DOHH2 (cell line): ENCODE measurements around the gene SNX7.

Experiments
- H3F3A ChIP-seq: fragments of 200-600 bp; sonication (generic), shearing (Covaris generic); 2 replicates; pipeline ENCODE4 v1.6.0; 2016; ENCODE audit warnings: antibody characterized with exemption, mild to moderate bottlenecking; ENCODE audit not compliant: control insufficient read depth, insufficient read depth
- H3K27ac ChIP-seq: fragments of 200-600 bp; sonication (generic); 2 replicates; pipeline ENCODE4 v1.5.1; 2014; ENCODE audit warnings: low read depth, mild to moderate bottlenecking, low read length, moderate library complexity
- H3K27me3 ChIP-seq: fragments of 200-600 bp; sonication (generic); 2 replicates; pipeline ENCODE4 v1.6.1; 2014; ENCODE audit warnings: mild to moderate bottlenecking, low read length, mixed read lengths; ENCODE audit not compliant: control insufficient read depth
- H3K36me3 ChIP-seq: fragments of 200-600 bp; sonication (generic); 2 replicates; pipeline ENCODE4 v1.6.1; 2014; ENCODE audit warnings: mild to moderate bottlenecking, low read length, moderate library complexity, mixed read lengths; ENCODE audit not compliant: control insufficient read depth
- H3K4me1 ChIP-seq: fragments of 200-600 bp; sonication (generic); 2 replicates; pipeline ENCODE4 v1.6.1; 2014; ENCODE audit warnings: mild to moderate bottlenecking, low read length, mixed read lengths; ENCODE audit not compliant: control insufficient read depth
- H3K4me2 ChIP-seq: fragments of 200-600 bp; sonication (generic); 2 replicates; pipeline ENCODE4 v1.6.0; 2014; ENCODE audit warnings: mild to moderate bottlenecking, low read length, moderate library complexity
- H3K4me3 ChIP-seq: fragments of 200-600 bp; sonication (generic); 2 replicates; pipeline ENCODE4 v1.5.1; 2014; ENCODE audit warnings: mild to moderate bottlenecking, low read length, mixed read lengths
- H3K79me2 ChIP-seq: fragments of 200-600 bp; sonication (generic); 2 replicates; pipeline ENCODE4 v1.6.1; 2014; ENCODE audit warnings: mild to moderate bottlenecking, low read length, mixed read lengths; ENCODE audit not compliant: control insufficient read depth
- H3K9me2 ChIP-seq: fragments of 200-600 bp; sonication (generic); replicated peaks from 2 replicates; pipeline ENCODE4 v1.6.1; 2014; ENCODE audit warnings: mild to moderate bottlenecking, low read length, mixed read lengths; ENCODE audit not compliant: control insufficient read depth
- H3K9me3 ChIP-seq: fragments of 200-600 bp; sonication (generic); 2 replicates; pipeline ENCODE4 v1.6.1; 2014; ENCODE audit warnings: antibody characterized with exemption, low read length, mixed read lengths; ENCODE audit not compliant: control insufficient read depth, insufficient read depth
- H4K20me1 ChIP-seq: fragments of 200-600 bp; sonication (generic); 2 replicates; pipeline ENCODE4 v1.6.0; 2014; ENCODE audit warnings: low read depth, mild to moderate bottlenecking, antibody characterized with exemption, low read length, moderate library complexity; ENCODE audit not compliant: control insufficient read depth, insufficient read depth
- EZH2phosphoT487 ChIP-seq: fragments of 200-600 bp; sonication (generic); IDR thresholded peaks from 2 replicates; pipeline ENCODE4 v1.6.1; 2017; ENCODE audit warnings: borderline replicate concordance, mild to moderate bottlenecking, antibody characterized with exemption, low read length, moderate library complexity, mixed read lengths
- TF ChIP-seq, protein P1 (sequence below): fragments of 200-600 bp; sonication (generic); IDR thresholded peaks from one replicate; pipeline ENCODE4 v1.5.1; 2014; ENCODE audit warnings: antibody characterized with exemption, mild to moderate bottlenecking, low read depth, low read length; ENCODE audit not compliant: poor library complexity, severe bottlenecking

The SNX7 gene

GRCh38 chr1:98754176-98754575, 92.7 kb downstream of the SNX7 start:
- no peaks in the 10 kb centered on the region; the same call in 1 of the 2 replicates for H3K27me3 ChIP-seq
- H3K4me3 ChIP-seq = no peak overlapping the region
- no peak overlapping the region for H3K4me2 ChIP-seq
- H3K36me3 ChIP-seq = no peaks in the 10 kb centered on the region
- H3K4me1 ChIP-seq = no peaks in the 10 kb centered on the region
- no peaks in the 10 kb centered on the region for H4K20me1 ChIP-seq
- no peak overlapping the region for H3K27ac ChIP-seq
- no peaks in the 10 kb centered on the region for H3K9me3 ChIP-seq
- H3K79me2 ChIP-seq = no peaks in the 10 kb centered on the region
- H3F3A ChIP-seq = no peaks in the 10 kb centered on the region
- TF ChIP-seq, protein P1, sequence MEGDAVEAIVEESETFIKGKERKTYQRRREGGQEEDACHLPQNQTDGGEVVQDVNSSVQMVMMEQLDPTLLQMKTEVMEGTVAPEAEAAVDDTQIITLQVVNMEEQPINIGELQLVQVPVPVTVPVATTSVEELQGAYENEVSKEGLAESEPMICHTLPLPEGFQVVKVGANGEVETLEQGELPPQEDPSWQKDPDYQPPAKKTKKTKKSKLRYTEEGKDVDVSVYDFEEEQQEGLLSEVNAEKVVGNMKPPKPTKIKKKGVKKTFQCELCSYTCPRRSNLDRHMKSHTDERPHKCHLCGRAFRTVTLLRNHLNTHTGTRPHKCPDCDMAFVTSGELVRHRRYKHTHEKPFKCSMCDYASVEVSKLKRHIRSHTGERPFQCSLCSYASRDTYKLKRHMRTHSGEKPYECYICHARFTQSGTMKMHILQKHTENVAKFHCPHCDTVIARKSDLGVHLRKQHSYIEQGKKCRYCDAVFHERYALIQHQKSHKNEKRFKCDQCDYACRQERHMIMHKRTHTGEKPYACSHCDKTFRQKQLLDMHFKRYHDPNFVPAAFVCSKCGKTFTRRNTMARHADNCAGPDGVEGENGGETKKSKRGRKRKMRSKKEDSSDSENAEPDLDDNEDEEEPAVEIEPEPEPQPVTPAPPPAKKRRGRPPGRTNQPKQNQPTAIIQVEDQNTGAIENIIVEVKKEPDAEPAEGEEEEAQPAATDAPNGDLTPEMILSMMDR = no peak
- no peak for TF ChIP-seq EZH2phosphoT487
- H3K9me2 ChIP-seq = no peaks in the 10 kb centered on the region

GRCh38 chr1:98761219-98761865, 99.8 kb downstream of the SNX7 start:
- Histone ChIP-seq H3K79me2 (no peaks in the 10 kb centered on the region), H3K27ac (no peak overlapping the region), H3K4me1 (no peaks in the 10 kb centered on the region), H4K20me1 (no peaks in the 10 kb centered on the region), H3K36me3 (no peaks in the 10 kb centered on the region), H3K4me3 (no peak overlapping the region), H3K4me2 (no peak overlapping the region), H3K27me3 (no peaks in the 10 kb centered on the region), H3K9me2 (no peaks in the 10 kb centered on the region), H3F3A (no peaks in the 10 kb centered on the region), H3K9me3 (no peaks in the 10 kb centered on the region)
- TF ChIP-seq, protein P1 = no peak
- TF ChIP-seq EZH2phosphoT487 = no peak

GRCh38 chr1:98763488-98764150, 102.1 kb downstream of the SNX7 start:
- TF ChIP-seq EZH2phosphoT487 = no peak
- TF ChIP-seq, protein P1 = no peak
- Histone ChIP-seq H3K4me1 (no peaks in the 10 kb centered on the region), H3K4me3 (no peak overlapping the region), H3K9me2 (no peaks in the 10 kb centered on the region), H3K79me2 (no peaks in the 10 kb centered on the region), H3F3A (no peaks in the 10 kb centered on the region), H3K27me3 (no peaks in the 10 kb centered on the region), H3K9me3 (no peaks in the 10 kb centered on the region), H3K4me2 (no peak overlapping the region), H3K27ac (no peak overlapping the region), H3K36me3 (no peaks in the 10 kb centered on the region), H4K20me1 (no peaks in the 10 kb centered on the region)
